Prostate gland (tissue), 2 donors: ENCODE data around the gene GFRA1. TPM values are rescaled to one million over a fixed set of nuclear protein-coding genes. Genes with fewer than 3 reads are reported as not detected.

ENCODE experiments used
- DNase-seq: peaks from one replicate; pipeline ENCODE4 v3.0.0-alpha.2; 2019; ENCODE audit warnings: low spot score
- H3K27ac ChIP-seq, 2 donors: fragments of 200-600 bp; sonication (generic); 2 replicates each; pipeline ENCODE4 v1.5.1; 2017 to 2019
- H3K27me3 ChIP-seq: fragments of 200-600 bp; sonication (generic); replicated peaks from 2 replicates; pipeline ENCODE4 v1.5.1; 2019; ENCODE audit not compliant: insufficient read depth
- H3K36me3 ChIP-seq, 2 donors: fragments of 200-600 bp; sonication (generic); 1 replicate in 1 of 2; 2 replicates in 1 of 2; pipeline versions ENCODE4 v1.5.1 to v1.8.1; 2017 to 2019
- H3K4me1 ChIP-seq: fragments of 200-600 bp; sonication (generic); replicated peaks from 2 replicates; pipeline ENCODE4 v1.5.1; 2019
- H3K4me3 ChIP-seq, 2 donors: fragments of 200-600 bp; sonication (generic); 2 replicates each; pipeline ENCODE4 v1.5.1; 2017 to 2019
- H3K9me3 ChIP-seq: fragments of 200-600 bp; sonication (generic); 2 replicates; pipeline ENCODE4 v1.5.1; 2017
- POLR2A ChIP-seq: fragments of 450-650 bp; IDR thresholded peaks from one replicate; pipeline ENCODE4 v1.6.1; 2016; ENCODE audit warnings: antibody characterized with exemption, mild to moderate bottlenecking
- POLR2AphosphoS5 ChIP-seq: sonication (generic); formaldehyde crosslinking; IDR thresholded peaks from one replicate; pipeline ENCODE4 v1.6.1; 2017; ENCODE audit warnings: antibody characterized with exemption
- WGBS: methylation state at CpG from one replicate; pipeline ENCODE4 v1.1.5; 2018; 5-methylcytosine and 5-hydroxymethylcytosine counted together
- intact Hi-C: fragments of 100-400 bp; cut with DNase I; formaldehyde crosslinking; loops from one replicate; pipeline ENCODE4 v1.14.2; 2022
- total RNA-seq, 2 donors: library from RNA; depleted of rRNA; stranded (reverse); fragments of >200 nt; gene quantifications; one replicate each; pipeline ENCODE4 v1.1.0, GENCODE V29; 2016
- TF ChIP-seq, protein P1 (sequence below), 4 experiments: fragments of 200-600 bp in 2 of 4; fragments of 450-650 bp in 2 of 4; sonication (generic) in 2 of 4; IDR thresholded peaks; 1 replicate in 3 of 4; 2 replicates in 1 of 4; pipeline ENCODE4 v1.5.1; 2016 to 2019; ENCODE audit warnings: antibody characterized with exemption in 4 of 4, mild to moderate bottlenecking in 2 of 4, moderate library complexity in 2 of 4

The GFRA1 gene
- total RNA-seq, 2 donors from 2014 or later: 5.1 to 14.5 TPM

DNA sequence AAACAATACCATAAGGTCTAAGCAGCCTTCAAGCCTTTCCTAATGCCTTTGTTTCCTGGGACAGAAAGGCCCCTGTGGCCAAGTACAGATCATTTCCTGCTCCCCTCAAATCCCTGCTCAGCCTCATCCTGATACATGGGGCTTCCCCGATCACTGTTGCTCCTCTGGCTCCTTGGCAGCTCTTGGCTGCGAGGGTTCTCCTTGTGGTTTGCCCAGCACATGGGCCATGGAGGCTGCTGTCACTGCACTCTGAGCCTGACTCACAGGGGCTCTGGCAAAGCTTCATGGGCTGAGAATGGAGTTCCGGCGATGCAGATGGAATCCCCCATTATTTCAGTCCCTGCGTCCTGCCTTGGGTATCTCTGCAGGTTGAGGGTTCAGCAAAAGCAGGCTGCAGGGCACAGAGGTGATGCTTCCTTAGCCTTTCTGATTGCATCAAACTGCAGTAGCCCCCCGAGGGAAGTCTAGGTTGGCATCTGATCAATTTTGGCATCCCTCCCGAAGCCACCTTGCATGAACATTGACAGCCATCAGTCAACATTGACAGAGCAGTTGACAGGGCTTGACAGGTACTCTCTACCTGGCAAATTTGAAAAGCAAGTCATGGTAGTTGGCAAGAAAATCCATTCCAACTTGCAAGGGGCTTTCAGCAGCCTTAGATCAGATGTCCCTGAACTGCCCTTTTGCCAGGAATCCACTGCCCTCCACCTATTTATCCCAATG lies 168.6 kb downstream of the GFRA1 start:
- intact Hi-C loops: no loop called here
- WGBS: 91% methylated on average over 7 of the region's 7 CpGs
- no peaks in the 10 kb centered on the region for H3K36me3 ChIP-seq
- no peaks in the 10 kb centered on the region for H3K4me1 ChIP-seq
- H3K27ac ChIP-seq: no peak overlapping the region
- no peaks in the 10 kb centered on the region for H3K9me3 ChIP-seq
- DNase-seq: no peak
- peaks cover 10% of the 10 kb centered on the region for H3K27me3 ChIP-seq
- TF ChIP-seq, protein P1, sequence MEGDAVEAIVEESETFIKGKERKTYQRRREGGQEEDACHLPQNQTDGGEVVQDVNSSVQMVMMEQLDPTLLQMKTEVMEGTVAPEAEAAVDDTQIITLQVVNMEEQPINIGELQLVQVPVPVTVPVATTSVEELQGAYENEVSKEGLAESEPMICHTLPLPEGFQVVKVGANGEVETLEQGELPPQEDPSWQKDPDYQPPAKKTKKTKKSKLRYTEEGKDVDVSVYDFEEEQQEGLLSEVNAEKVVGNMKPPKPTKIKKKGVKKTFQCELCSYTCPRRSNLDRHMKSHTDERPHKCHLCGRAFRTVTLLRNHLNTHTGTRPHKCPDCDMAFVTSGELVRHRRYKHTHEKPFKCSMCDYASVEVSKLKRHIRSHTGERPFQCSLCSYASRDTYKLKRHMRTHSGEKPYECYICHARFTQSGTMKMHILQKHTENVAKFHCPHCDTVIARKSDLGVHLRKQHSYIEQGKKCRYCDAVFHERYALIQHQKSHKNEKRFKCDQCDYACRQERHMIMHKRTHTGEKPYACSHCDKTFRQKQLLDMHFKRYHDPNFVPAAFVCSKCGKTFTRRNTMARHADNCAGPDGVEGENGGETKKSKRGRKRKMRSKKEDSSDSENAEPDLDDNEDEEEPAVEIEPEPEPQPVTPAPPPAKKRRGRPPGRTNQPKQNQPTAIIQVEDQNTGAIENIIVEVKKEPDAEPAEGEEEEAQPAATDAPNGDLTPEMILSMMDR (IDR thresholded peaks at IDR 0.05): no peak
- TF ChIP-seq POLR2A (no peak), POLR2AphosphoS5 (no peak)
- H3K4me3 ChIP-seq: no peak overlapping the region

DNA sequence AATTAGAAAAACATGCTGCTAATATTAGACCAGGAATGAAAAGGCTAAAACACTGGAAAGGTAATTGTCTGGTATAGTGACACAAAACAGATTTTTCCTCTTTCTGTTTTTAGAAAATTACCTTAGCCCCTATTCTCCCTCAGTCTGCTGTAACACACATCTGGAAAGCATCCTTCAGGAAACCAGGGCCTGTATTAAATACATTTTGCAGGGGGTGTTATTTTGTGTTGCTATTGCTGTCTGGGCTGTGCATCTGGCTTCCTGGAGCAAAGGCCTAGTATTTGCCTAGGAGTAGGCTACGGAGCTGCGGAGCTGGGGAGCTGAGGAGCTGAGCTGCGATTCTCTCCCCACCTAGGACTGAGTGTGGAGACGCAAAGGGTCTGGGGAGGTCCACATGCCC lies 169.3 kb downstream of the GFRA1 start:
- intact Hi-C loops: no loop called here

DNA sequence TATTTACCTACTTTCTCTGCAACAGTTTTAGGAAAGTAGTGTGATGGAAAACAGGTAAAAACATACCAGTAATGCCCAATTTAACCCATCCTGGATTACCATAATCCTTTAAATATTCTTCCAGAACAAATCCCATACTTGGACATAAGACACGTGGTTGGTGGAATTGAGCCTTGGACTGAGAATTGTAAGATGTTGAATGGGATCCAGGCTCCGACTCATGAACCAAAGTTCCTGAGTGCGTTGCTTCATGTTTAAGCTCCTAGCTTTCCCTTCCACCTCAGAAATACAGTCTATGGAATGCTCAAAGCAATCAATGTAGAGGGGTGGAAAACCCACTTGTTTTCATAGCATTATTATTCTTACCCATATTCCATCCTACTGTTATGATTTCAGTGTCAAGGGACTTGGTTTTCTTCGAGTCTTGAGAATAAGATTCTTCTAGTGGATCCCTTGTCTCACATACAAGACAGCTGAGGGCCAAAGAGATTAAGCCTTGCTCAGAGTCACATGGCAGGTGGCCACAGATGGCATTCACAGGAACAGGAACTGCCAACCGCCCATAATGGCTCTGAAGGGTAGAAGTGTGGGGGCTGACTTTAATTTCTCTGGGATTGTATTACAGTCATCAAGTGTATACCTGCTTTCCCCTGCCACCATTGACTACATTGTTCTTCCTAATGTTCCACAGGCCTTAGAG lies 171.2 kb downstream of the GFRA1 start:
- no peak for DNase-seq
- H3K4me1 ChIP-seq: no peaks in the 10 kb centered on the region
- H3K27me3 ChIP-seq: peaks cover 14% of the 10 kb centered on the region
- WGBS: 73% methylated on average over 5 of the region's 5 CpGs
- no peaks in the 10 kb centered on the region for H3K36me3 ChIP-seq
- no peak overlapping the region for H3K4me3 ChIP-seq
- H3K27ac ChIP-seq: no peak overlapping the region
- H3K9me3 ChIP-seq: no peaks in the 10 kb centered on the region
- TF ChIP-seq POLR2A (no peak), POLR2AphosphoS5 (no peak)
- TF ChIP-seq, protein P1 (IDR thresholded peaks at IDR 0.05): no peak
- intact Hi-C loops: no loop called here

More for the DNA sequence above, 169.3 kb downstream of the GFRA1 start:
- Histone ChIP-seq H3K27ac (no peak overlapping the region), H3K27me3 (peaks cover 10% of the 10 kb centered on the region), H3K9me3 (no peaks in the 10 kb centered on the region), H3K4me1 (no peaks in the 10 kb centered on the region), H3K36me3 (no peaks in the 10 kb centered on the region), H3K4me3 (no peak overlapping the region)
- DNase-seq: no peak
- 98% methylated on average over 4 of the region's 4 CpGs for WGBS
- TF ChIP-seq, protein P1 (IDR thresholded peaks at IDR 0.05): no peak
- no peak for TF ChIP-seq POLR2AphosphoS5
- TF ChIP-seq POLR2A: no peak

DNA sequence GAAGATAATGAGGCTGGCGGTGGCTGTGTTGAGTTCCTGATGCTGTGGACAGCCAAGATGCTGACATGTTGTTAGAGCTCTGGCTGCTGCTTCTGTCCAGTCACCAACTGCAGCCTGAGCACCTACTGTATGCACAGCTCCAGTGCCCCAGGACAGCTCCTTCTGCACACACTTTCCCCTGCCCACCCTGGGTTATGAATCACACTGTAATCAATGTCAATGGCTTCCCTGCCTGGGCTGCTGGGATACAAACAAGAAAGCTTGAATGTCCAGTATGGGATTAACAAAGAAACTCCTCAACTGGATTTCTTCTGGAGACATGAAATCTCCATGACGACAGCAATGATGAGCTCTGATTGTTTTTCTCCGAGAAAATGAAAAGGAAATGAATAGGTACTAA lies 172.0 kb downstream of the GFRA1 start:
- Histone ChIP-seq H3K36me3 (no peaks in the 10 kb centered on the region), H3K27me3 (peaks cover 11% of the 10 kb centered on the region), H3K9me3 (no peaks in the 10 kb centered on the region), H3K27ac (no peak overlapping the region), H3K4me1 (no peaks in the 10 kb centered on the region), H3K4me3 (no peak overlapping the region)
- no peak for DNase-seq
- intact Hi-C loops: no loop called here
- TF ChIP-seq, protein P1 (IDR thresholded peaks at IDR 0.05): no peak
- TF ChIP-seq POLR2A (no peak), POLR2AphosphoS5 (no peak)
- WGBS: 90% methylated on average over 3 of the region's 3 CpGs
